IMR-90 (cell line): Measurements from ENCODE around the gene NOS1AP. TPM values are rescaled to one million over a fixed set of nuclear protein-coding genes. Genes with fewer than 3 reads are reported as not detected.

Experiments
- ATAC-seq: fragments of 200-7000 bp; cut with Tn5 transposase; 2 replicates; pipeline ENCODE4 v1.9.1; 2020; ENCODE audit warnings: low read depth, mild to moderate bottlenecking, moderate library complexity
- BruUV-seq: library from RNA; stranded (reverse); fragments of 400-500 nt; replicated peaks from 2 replicates; lab custom pipeline; 2021; lab: Mats Ljungman, UMichigan
- CTCF ChIA-PET: fragments of 300-600 bp; formaldehyde crosslinking; extraction: SDS; loops from one replicate; lab custom pipeline; 2021; ENCODE audit warnings: antibody characterized with exemption; lab: Yijun Ruan, JAX
- POLR2A ChIA-PET: fragments of 300-600 bp; sonication (Branson Sonifier 250); formaldehyde crosslinking; loops from one replicate; lab custom pipeline; 2022; ENCODE audit warnings: antibody characterized with exemption; ENCODE audit not compliant: unreplicated experiment; lab: Charles Lee
- DNase-seq: peaks from one replicate; pipeline ENCODE4 v3.0.0; 2013
- H2AFZ ChIP-seq: replicated peaks from 2 replicates; pipeline ENCODE3; 2013; ENCODE audit warnings: low read length, mild to moderate bottlenecking; ENCODE audit not compliant: poor library complexity
- H2AK5ac ChIP-seq: 2 replicates; pipeline ENCODE4 v1.6.1; 2013; ENCODE audit warnings: low read depth, low read length, inconsistent platforms
- H2AK9ac ChIP-seq: replicated peaks from 2 replicates; pipeline ENCODE3; 2013; ENCODE audit warnings: mild to moderate bottlenecking, low read depth, low read length, moderate library complexity; ENCODE audit not compliant: poor library complexity
- H2BK120ac ChIP-seq: 2 replicates; pipeline ENCODE4 v1.6.1; 2013; ENCODE audit warnings: low read depth, low read length, inconsistent platforms
- H2BK15ac ChIP-seq: 3 replicates; pipeline ENCODE4 v1.6.1; 2013; ENCODE audit warnings: low read depth, low read length, inconsistent platforms
- H2BK20ac ChIP-seq: 2 replicates; pipeline ENCODE4 v1.6.1; 2013; ENCODE audit warnings: low read depth, mild to moderate bottlenecking, inconsistent platforms, low read length, moderate library complexity
- H2BK5ac ChIP-seq: 2 replicates; pipeline ENCODE4 v1.6.1; 2013; ENCODE audit warnings: mild to moderate bottlenecking, low read depth, low read length, inconsistent platforms; ENCODE audit not compliant: poor library complexity, severe bottlenecking
- H3K14ac ChIP-seq: replicated peaks from 2 replicates; pipeline ENCODE4 v1.6.1; 2013; ENCODE audit warnings: low read depth, low read length, inconsistent platforms
- H3K18ac ChIP-seq: 2 replicates; pipeline ENCODE4 v1.6.1; 2013; ENCODE audit warnings: low read depth, low read length, control low read depth
- H3K23ac ChIP-seq: 2 replicates; pipeline ENCODE4 v1.6.1; 2013; ENCODE audit warnings: low read depth, low read length, inconsistent platforms
- H3K27ac ChIP-seq: 2 replicates; pipeline ENCODE4 v1.5.1; 2013; ENCODE audit warnings: mild to moderate bottlenecking, control low read depth, low read length; ENCODE audit not compliant: insufficient read depth
- H3K27me3 ChIP-seq: 2 replicates; pipeline ENCODE4 v1.6.1; 2013; ENCODE audit warnings: low read length; ENCODE audit not compliant: control insufficient read depth, insufficient read depth
- H3K36me3 ChIP-seq: 2 replicates; pipeline ENCODE4 v1.6.1; 2013; ENCODE audit warnings: low read length, mixed read lengths; ENCODE audit not compliant: control insufficient read depth, insufficient read depth
- H3K4ac ChIP-seq: 2 replicates; pipeline ENCODE4 v1.6.1; 2013; ENCODE audit warnings: low read depth, low read length, inconsistent platforms
- H3K4me1 ChIP-seq: 2 replicates; pipeline ENCODE4 v1.6.1; 2013; ENCODE audit warnings: low read length, mixed read lengths; ENCODE audit not compliant: control insufficient read depth, insufficient read depth
- H3K4me2 ChIP-seq: 2 replicates; pipeline ENCODE4 v1.6.1; 2013; ENCODE audit warnings: low read depth, mild to moderate bottlenecking, control low read depth, low read length, moderate library complexity
- H3K4me3 ChIP-seq: 2 replicates; pipeline ENCODE4 v1.5.1; 2013; ENCODE audit warnings: low read depth, mild to moderate bottlenecking, control low read depth, low read length, moderate library complexity; ENCODE audit not compliant: insufficient read depth
- H3K56ac ChIP-seq: 2 replicates; pipeline ENCODE4 v1.6.1; 2013; ENCODE audit warnings: low read length, inconsistent platforms; ENCODE audit not compliant: insufficient read depth; ENCODE audit errors: extremely low read depth
- H3K79me1 ChIP-seq, 2 experiments: 2 replicates each; pipeline ENCODE4 v1.6.1; 2013; ENCODE audit warnings: low read length in 2 of 2, inconsistent platforms in 1 of 2, low read depth in 1 of 2
- H3K9ac ChIP-seq: 2 replicates; pipeline ENCODE4 v1.6.1; 2013; ENCODE audit warnings: low read depth, low read length, control low read depth
- H3K9me1 ChIP-seq: 2 replicates; pipeline ENCODE4 v1.6.1; 2013; ENCODE audit warnings: low read length, inconsistent platforms; ENCODE audit not compliant: insufficient read depth
- H3K9me3 ChIP-seq: 2 replicates; pipeline ENCODE4 v1.6.1; 2013; ENCODE audit warnings: low read length; ENCODE audit not compliant: control insufficient read depth, insufficient read depth
- H4K20me1 ChIP-seq: 2 replicates; pipeline ENCODE4 v1.6.1; 2013; ENCODE audit warnings: low read length, inconsistent platforms; ENCODE audit not compliant: insufficient read depth
- H4K5ac ChIP-seq: 2 replicates; pipeline ENCODE4 v1.6.1; 2013; ENCODE audit warnings: mild to moderate bottlenecking, low read depth, low read length, control low read depth
- H4K8ac ChIP-seq, 2 experiments: 2 replicates each; pipeline ENCODE4 v1.6.1; 2013; ENCODE audit warnings: low read depth in 2 of 2, low read length in 2 of 2, control low read depth in 1 of 2, inconsistent platforms in 1 of 2
- H4K91ac ChIP-seq: 2 replicates; pipeline ENCODE4 v1.6.1; 2013; ENCODE audit warnings: low read depth, low read length, inconsistent platforms; ENCODE audit not compliant: insufficient read depth
- CEBPB ChIP-seq: IDR thresholded peaks from 2 replicates; pipeline ENCODE4 v1.6.1; 2012; ENCODE audit warnings: low read depth, low read length, improper control_type of control experiment
- CTCF ChIP-seq: conservative IDR thresholded peaks from 2 replicates; pipeline ENCODE4 v1.5.1; 2012; ENCODE audit warnings: mild to moderate bottlenecking, low read depth, low read length, improper control_type of control experiment
- ELK1 ChIP-seq: fragments of 150-350 bp; IDR thresholded peaks from 2 replicates; pipeline ENCODE4 v1.6.1; 2016; ENCODE audit warnings: low read depth, mild to moderate bottlenecking, low read length, moderate library complexity, borderline replicate concordance
- MXI1 ChIP-seq: IDR thresholded peaks from 2 replicates; pipeline ENCODE4 v1.6.1; 2012; ENCODE audit warnings: low read depth, mild to moderate bottlenecking, low read length, moderate library complexity, borderline replicate concordance
- NFE2L2 ChIP-seq: fragments of 150-350 bp; IDR thresholded peaks from 2 replicates; pipeline ENCODE4 v1.6.1; 2016; ENCODE audit warnings: low read depth, mild to moderate bottlenecking, low read length
- POLR2A ChIP-seq: IDR thresholded peaks from 2 replicates; pipeline ENCODE4 v1.6.1; 2012; ENCODE audit warnings: mild to moderate bottlenecking, low read depth, low read length
- RCOR1 ChIP-seq: IDR thresholded peaks from 2 replicates; pipeline ENCODE4 v1.6.1; 2012; ENCODE audit warnings: mild to moderate bottlenecking, low read length, improper control_type of control experiment; ENCODE audit not compliant: insufficient replicate concordance
- WGBS, 2 experiments: methylation state at CpG; one replicate each; pipeline versions ENCODE4 v1.1.5 to v1.1.7; 2013; ENCODE audit warnings: missing lambda C conversion rate in 2 of 2; ENCODE audit not compliant: insufficient read length in 1 of 2; ENCODE audit errors: extremely low coverage in 2 of 2; 5-methylcytosine and 5-hydroxymethylcytosine counted together
- dilution Hi-C: fragments of 300-500 bp; cut with HindIII; formaldehyde crosslinking; loops from one replicate; pipeline ENCODE4 v1.14.3; 2018; ENCODE audit warnings: low sequenced_read_pairs; ENCODE audit not compliant: unreplicated experiment
- in situ Hi-C: fragments of 300-500 bp; cut with MboI; formaldehyde crosslinking; loops from 3 replicates; pipeline ENCODE4 v1.14.3; 2019; ENCODE audit warnings: low sequenced_read_pairs, inconsistent platforms, mixed read lengths
- intact Hi-C: fragments of 100-400 bp; cut with micrococcal nuclease; formaldehyde crosslinking; loops from 2 replicates; pipeline ENCODE4 v1.10.0; 2022
- polyA plus RNA-seq, 3 experiments: library from polyadenylated mRNA; depleted of rRNA; stranded (reverse); fragments of >200 nt; gene quantifications; 2 replicates each; pipeline ENCODE4 v1.2.3, GENCODE V29; 2012; ENCODE audit warnings: low replicate concordance in 1 of 3
- total RNA-seq: library from RNA; depleted of rRNA; stranded (reverse); fragments of >200 nt; gene quantifications from 2 replicates; pipeline ENCODE4 v1.2.3, GENCODE V29; 2012

NOS1AP gene
- total and polyA plus RNA-seq, 2 of the 4 experiments (the other 2 are of a cell fraction) = 0.18 to 0.19 TPM

- POLR2A ChIA-PET = no interaction called here
These were observed 126.1 kb downstream of the NOS1AP start for GRCh38 chr1:162195567-162195966.

More at GRCh38 chr1:162195567-162195966, 126.1 kb downstream of the NOS1AP start:
- H3K4me1 ChIP-seq = no peaks in the 10 kb centered on the region
- 22% methylated on average over 1 of the region's 4 CpGs; no CpG with 5 or more reads in 1 of the 2 experiments for WGBS, 2 experiments
- dilution Hi-C loops = no loop called here
- TF ChIP-seq POLR2A (no peak), ELK1 (no peak), CEBPB (no peak), MXI1 (no peak), RCOR1 (no peak), NFE2L2 (no peak), CTCF (no peak)
- H3K79me1 ChIP-seq = no peaks in the 10 kb centered on the region
- H3K18ac ChIP-seq = no peak overlapping the region
- H3K9ac ChIP-seq = no peak overlapping the region
- H3K4ac ChIP-seq = no peak overlapping the region
- H3K4me2 ChIP-seq = no peak overlapping the region
- H3K9me3 ChIP-seq = peaks cover 2% of the 10 kb centered on the region; the same call in 1 of the 2 replicates
- BruUV-seq = no TSS peak
- CTCF ChIA-PET = no interaction called here
- no peak overlapping the region for H2BK15ac ChIP-seq
- H3K4me3 ChIP-seq = no peak overlapping the region
- H3K36me3 ChIP-seq = no peaks in the 10 kb centered on the region
- H3K27ac ChIP-seq = no peak overlapping the region
- H2BK5ac ChIP-seq = no peak overlapping the region
- no peaks in the 10 kb centered on the region for H3K9me1 ChIP-seq
- H3K27me3 ChIP-seq = peaks cover 9% of the 10 kb centered on the region
- intact Hi-C loops = no loop called here
- no peak overlapping the region for H3K14ac ChIP-seq
- no peak overlapping the region for H4K8ac ChIP-seq
- no peak overlapping the region for H2AFZ ChIP-seq
- H2BK20ac ChIP-seq = no peak overlapping the region
- DNase-seq (no peak), ATAC-seq (no peak)
- H3K23ac ChIP-seq = no peak overlapping the region
- no peaks in the 10 kb centered on the region for H4K20me1 ChIP-seq
- H2AK9ac ChIP-seq = no peak overlapping the region
- H4K91ac ChIP-seq = no peak overlapping the region
- H3K56ac ChIP-seq = no peak overlapping the region
- H2AK5ac ChIP-seq = no peak overlapping the region
- no peak overlapping the region for H4K5ac ChIP-seq
- H2BK120ac ChIP-seq = no peak overlapping the region
- in situ Hi-C loops = no loop called here
